ENCODE data around the gene MYLK. TPM values are rescaled to one million over a fixed set of nuclear protein-coding genes. Genes with fewer than 3 reads are reported as not detected.
A peak's percentile ranks its signal among the peaks of the same experiment; 100 is the strongest.

MYLK gene
- total RNA-seq, 4 donors from 2014 or later: 10.7 to 320 (median 42.0) TPM

DNA sequence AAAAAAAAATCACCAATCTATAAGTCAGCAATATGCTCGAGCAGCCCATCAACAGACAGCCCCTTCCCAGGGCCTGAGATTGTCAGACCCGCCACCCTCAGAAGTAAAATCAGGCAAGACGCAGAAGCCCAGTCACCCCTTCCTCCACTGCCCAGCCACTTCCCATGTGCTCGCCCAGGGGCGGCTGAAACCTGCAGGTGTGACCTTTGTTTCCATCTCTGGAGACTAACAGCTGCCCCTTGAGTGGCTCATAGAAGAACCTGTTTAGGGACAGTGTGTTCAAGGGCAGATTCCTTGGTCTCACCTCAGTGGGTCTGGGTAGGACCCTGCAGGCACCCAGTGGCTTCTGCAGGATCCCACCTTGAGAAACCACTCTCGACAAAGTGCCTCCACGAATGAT lies 105.6 kb downstream of the MYLK start:
- 77 to 89% methylated on average over 7 of the region's 7 CpGs for WGBS, 2 donors
- H3K4me3 ChIP-seq: no peak overlapping the region
- no peak for TF ChIP-seq POLR2A (IDR thresholded peaks at IDR 0.05)
- TF ChIP-seq, protein P1, sequence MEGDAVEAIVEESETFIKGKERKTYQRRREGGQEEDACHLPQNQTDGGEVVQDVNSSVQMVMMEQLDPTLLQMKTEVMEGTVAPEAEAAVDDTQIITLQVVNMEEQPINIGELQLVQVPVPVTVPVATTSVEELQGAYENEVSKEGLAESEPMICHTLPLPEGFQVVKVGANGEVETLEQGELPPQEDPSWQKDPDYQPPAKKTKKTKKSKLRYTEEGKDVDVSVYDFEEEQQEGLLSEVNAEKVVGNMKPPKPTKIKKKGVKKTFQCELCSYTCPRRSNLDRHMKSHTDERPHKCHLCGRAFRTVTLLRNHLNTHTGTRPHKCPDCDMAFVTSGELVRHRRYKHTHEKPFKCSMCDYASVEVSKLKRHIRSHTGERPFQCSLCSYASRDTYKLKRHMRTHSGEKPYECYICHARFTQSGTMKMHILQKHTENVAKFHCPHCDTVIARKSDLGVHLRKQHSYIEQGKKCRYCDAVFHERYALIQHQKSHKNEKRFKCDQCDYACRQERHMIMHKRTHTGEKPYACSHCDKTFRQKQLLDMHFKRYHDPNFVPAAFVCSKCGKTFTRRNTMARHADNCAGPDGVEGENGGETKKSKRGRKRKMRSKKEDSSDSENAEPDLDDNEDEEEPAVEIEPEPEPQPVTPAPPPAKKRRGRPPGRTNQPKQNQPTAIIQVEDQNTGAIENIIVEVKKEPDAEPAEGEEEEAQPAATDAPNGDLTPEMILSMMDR (IDR thresholded peaks at IDR 0.05): no peak
- H3K27ac ChIP-seq: peak overlapping the region in 1 of 4 donors; percentile 35
- H3K36me3 ChIP-seq: no peaks in the 10 kb centered on the region
- no peaks in the 10 kb centered on the region for H3K9me3 ChIP-seq
- no peaks in the 10 kb centered on the region for H3K27me3 ChIP-seq
- no peak for DNase-seq
- H3K4me1 ChIP-seq: peaks cover 0 to 25% (median 0%) of the 10 kb centered on the region in 3 donors
- intact Hi-C loops (cut with DNase I): no loop called here

DNA sequence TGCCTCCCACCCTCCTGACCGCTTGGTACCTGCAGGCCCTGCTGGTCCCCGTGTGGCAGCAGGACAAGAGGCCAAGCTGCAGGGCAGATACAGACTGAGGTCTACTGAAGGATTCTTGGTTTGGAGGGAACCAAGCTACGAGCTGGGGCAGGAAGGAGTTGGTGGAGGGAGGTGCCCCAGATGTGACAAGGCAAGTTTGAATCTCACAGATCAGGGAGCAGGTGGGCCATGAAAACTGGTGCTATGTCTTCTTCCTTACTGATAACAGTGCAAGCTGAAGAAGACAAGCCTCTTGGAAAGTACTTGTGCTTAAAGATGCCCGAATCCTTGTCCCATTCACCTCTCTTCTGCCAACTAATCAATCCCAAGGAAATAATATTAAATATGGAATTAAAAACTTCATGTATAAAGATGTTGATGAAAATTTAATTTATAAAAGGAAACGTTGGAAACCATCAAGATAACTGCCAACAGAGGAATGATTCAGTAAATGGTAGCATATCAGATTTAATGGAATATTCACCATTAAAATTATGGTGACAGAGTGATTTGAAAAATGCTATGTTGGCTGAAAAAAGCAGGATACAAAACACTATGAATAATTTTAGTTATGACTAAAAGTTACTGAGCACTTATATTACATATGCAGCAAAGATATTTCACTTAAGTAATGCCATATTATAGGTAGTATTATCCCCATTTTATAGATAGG lies 107.9 kb downstream of the MYLK start:
- H3K36me3 ChIP-seq: no peaks in the 10 kb centered on the region
- no peaks in the 10 kb centered on the region for H3K27me3 ChIP-seq
- no peaks in the 10 kb centered on the region for H3K9me3 ChIP-seq
- 70 to 74% methylated on average over 3 to 4 of the region's 5 CpGs for WGBS, 2 donors
- intact Hi-C loops (cut with DNase I): no loop called here
- H3K4me1 ChIP-seq: peaks cover 0 to 20% (median 0%) of the 10 kb centered on the region in 3 donors
- TF ChIP-seq, protein P1 (IDR thresholded peaks at IDR 0.05): no peak
- no peak for TF ChIP-seq POLR2A (IDR thresholded peaks at IDR 0.05)
- H3K4me3 ChIP-seq: no peak overlapping the region
- no peak overlapping the region for H3K27ac ChIP-seq
- no peak for DNase-seq

DNA sequence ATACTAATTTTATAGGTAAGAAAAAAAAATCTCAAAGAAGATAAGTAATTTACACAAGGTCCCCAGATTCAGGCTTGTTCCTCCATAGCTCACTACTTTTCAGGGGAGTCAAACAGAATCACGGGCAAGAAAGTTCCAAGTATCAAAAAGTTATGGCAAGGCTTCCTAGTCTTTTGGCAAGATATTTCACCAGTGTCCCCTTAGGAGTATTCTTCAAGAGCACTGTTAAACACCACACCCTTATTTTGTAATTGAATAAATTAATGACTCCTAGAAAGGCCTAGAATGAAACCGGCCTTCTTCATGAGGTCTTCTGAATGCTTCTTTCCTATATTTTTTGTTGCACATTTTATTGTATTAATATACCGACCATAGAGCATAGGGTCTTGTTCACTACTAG lies 109.7 kb downstream of the MYLK start:
- 76 to 83% methylated on average over 3 of the region's 3 CpGs for WGBS, 2 donors
- intact Hi-C loops (cut with DNase I): no loop called here
- Histone ChIP-seq H3K27me3 (no peaks in the 10 kb centered on the region), H3K36me3 (no peaks in the 10 kb centered on the region), H3K9me3 (no peaks in the 10 kb centered on the region), H3K4me1 (peaks cover 0 to 15% (median 0%) of the 10 kb centered on the region in 3 donors), H3K4me3 (no peak overlapping the region), H3K27ac (peak overlapping the region in 2 of 4 donors; percentile 25 to 36)
- TF ChIP-seq, protein P1 (IDR thresholded peaks at IDR 0.05): no peak
- TF ChIP-seq POLR2A (IDR thresholded peaks at IDR 0.05): no peak
- DNase-seq: no peak

DNA sequence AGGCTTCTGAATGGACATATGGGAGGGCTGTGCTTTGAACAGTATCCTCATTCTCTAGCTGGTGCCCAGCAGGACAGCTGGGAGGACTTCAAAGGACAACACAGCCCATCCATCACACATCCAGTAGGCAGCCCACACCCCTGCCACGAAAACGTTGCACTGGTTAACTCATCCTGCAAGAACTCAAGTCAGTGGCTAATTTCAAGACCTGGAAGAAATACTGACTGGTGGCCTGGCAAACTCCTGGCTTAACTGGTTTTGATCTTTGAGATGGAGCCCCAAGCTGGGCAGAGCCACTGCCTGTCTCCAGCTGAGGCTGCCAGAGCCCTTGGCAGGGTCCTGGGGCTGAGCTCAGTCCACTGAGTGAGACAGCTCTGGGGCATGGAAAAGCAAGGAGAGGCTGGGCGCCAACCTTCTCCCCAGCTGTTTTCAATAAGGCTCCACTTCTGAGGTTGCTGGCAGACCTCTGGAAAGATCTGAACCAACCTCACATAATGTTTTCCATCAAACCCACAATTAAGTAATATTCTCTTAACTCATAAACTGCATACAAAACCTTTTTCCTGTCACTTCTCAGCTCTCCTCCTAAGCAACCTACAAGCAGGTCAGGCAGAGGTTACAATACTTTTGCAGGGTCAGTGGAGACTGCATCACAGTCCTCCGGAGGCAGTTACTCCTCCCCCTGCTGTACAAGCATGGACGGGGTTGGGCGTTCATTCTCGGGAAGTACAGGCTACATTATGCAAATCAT lies 110.3 kb downstream of the MYLK start:
- DNase-seq: no peak
- 48 to 53% methylated on average over 5 to 7 of the region's 7 CpGs for WGBS, 2 donors

More for the DNA sequence above, 110.3 kb downstream of the MYLK start:
- Histone ChIP-seq H3K9me3 (no peaks in the 10 kb centered on the region), H3K4me3 (no peak overlapping the region), H3K36me3 (no peaks in the 10 kb centered on the region), H3K27me3 (no peaks in the 10 kb centered on the region), H3K27ac (peak overlapping the region in 2 of 4 donors; percentile 25 to 36), H3K4me1 (peaks cover 0 to 10% (median 0%) of the 10 kb centered on the region in 3 donors)
- no peak for TF ChIP-seq POLR2A (IDR thresholded peaks at IDR 0.05)
- TF ChIP-seq, protein P1 (IDR thresholded peaks at IDR 0.05): no peak
- intact Hi-C loops (cut with DNase I): no loop called here
